ENCODE results near the gene PLA2G12A.

DNA sequence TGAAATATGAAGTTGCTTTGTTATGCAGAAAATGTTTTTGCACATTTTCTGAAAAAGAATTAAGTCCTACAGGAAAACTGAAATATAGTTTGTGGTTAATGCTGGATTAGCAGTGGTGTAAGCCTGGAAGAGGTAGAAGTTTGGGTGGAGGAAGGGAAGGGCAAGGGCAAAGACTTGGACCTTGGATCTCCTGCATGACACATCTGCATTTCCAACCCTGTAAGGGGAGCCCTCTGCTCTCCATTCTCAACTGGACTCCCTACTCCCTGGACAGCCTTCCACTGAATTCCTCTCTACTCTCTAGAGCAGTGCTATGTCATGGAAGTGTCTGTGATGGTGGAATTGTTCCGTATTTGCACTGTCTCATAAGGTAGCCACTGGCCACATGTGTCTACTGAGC lies 31.2 kb downstream of the PLA2G12A start:
- no peak for TF ChIP-seq YY1 (IDR thresholded peaks at IDR 0.05; ENCODE audit: insufficient read depth, insufficient read length)
- no peak for TF ChIP-seq ZNF274 (IDR thresholded peaks at IDR 0.05; ENCODE audit: low read depth, low read length)
